ENCODE results near the gene EIF3D. TPM values are rescaled to one million over a fixed set of nuclear protein-coding genes. Genes with fewer than 3 reads are reported as not detected.
A peak's percentile ranks its signal among the peaks of the same experiment; 100 is the strongest.

The EIF3D gene
- total RNA-seq, 2 donors from 2014 or later, result 136 to 177 TPM

GRCh38 chr22:36505998-36506635, 22.8 kb downstream of the EIF3D start:
- H3K27ac ChIP-seq, result peak overlapping the region in 3 of 4 donors; percentile 58 to 85 (median 83)
- H3K9me3 ChIP-seq, result no peaks in the 10 kb centered on the region
- WGBS, 2 donors, result 90 to 93% methylated on average over 32 to 60 of the region's 60 CpGs
- peaks cover 28% of the 10 kb centered on the region for H3K4me1 ChIP-seq
- intact Hi-C loops (cut with DNase I), result no loop called here
- peak in 3 of 4 donors; percentile 10 to 22 (median 11) for DNase-seq
- ATAC-seq, result no peak
- no peak overlapping the region for H3K4me3 ChIP-seq
- TF ChIP-seq CTCF (IDR thresholded peaks at IDR 0.05), result no peak
- no peak for TF ChIP-seq POLR2A (IDR thresholded peaks at IDR 0.05)
- H3K36me3 ChIP-seq (replicated peaks in 1 of 2; ENCODE audit: insufficient read depth in 1 of 2, low read depth in 2 of 2), result peaks cover 0 to 4% of the 10 kb centered on the region in 2 donors
- H3K27me3 ChIP-seq, result no peaks in the 10 kb centered on the region

GRCh38 chr22:36497910-36498665, 30.9 kb downstream of the EIF3D start:
- ATAC-seq, result no peak
- 88 to 95% methylated on average over 28 to 30 of the region's 30 CpGs for WGBS, 2 donors
- Histone ChIP-seq H3K4me1 (no peaks in the 10 kb centered on the region), H3K27ac (no peak overlapping the region), H3K36me3 (replicated peaks in 1 of 2; ENCODE audit: insufficient read depth in 1 of 2, low read depth in 2 of 2) (no peaks in the 10 kb centered on the region), H3K27me3 (no peaks in the 10 kb centered on the region), H3K9me3 (no peaks in the 10 kb centered on the region), H3K4me3 (no peak overlapping the region)
- TF ChIP-seq POLR2A (IDR thresholded peaks at IDR 0.05), result no peak
- TF ChIP-seq CTCF (IDR thresholded peaks at IDR 0.05), result no peak
- DNase-seq, result no peak
- intact Hi-C loops (cut with DNase I), result no loop called here

GRCh38 chr22:36493690-36494110, 35.3 kb downstream of the EIF3D start:
- no peaks in the 10 kb centered on the region for H3K36me3 ChIP-seq (replicated peaks in 1 of 2; ENCODE audit: insufficient read depth in 1 of 2, low read depth in 2 of 2)
- DNase-seq, result peak in 1 of 4 donors; percentile 64
- 76 to 77% methylated on average over 16 of the region's 16 CpGs for WGBS, 2 donors
- H3K9me3 ChIP-seq, result no peaks in the 10 kb centered on the region
- H3K27me3 ChIP-seq, result no peaks in the 10 kb centered on the region
- H3K4me1 ChIP-seq, result no peaks in the 10 kb centered on the region
- TF ChIP-seq CTCF (IDR thresholded peaks at IDR 0.05) (no peak), POLR2A (IDR thresholded peaks at IDR 0.05) (no peak)
- intact Hi-C loops (cut with DNase I), result no loop called here
- H3K4me3 ChIP-seq, result no peak overlapping the region
- no peak for ATAC-seq
- no peak overlapping the region for H3K27ac ChIP-seq

- no peak overlapping the region for H3K4me3 ChIP-seq
- intact Hi-C loops (cut with DNase I), result no loop called here
- no peaks in the 10 kb centered on the region for H3K9me3 ChIP-seq
- 93 to 94% methylated on average over 3 to 5 of the region's 5 CpGs for WGBS, 2 donors
- no peaks in the 10 kb centered on the region for H3K36me3 ChIP-seq (replicated peaks in 1 of 2; ENCODE audit: insufficient read depth in 1 of 2, low read depth in 2 of 2)
- H3K4me1 ChIP-seq, result no peaks in the 10 kb centered on the region
- DNase-seq (no peak), ATAC-seq (no peak)
- no peaks in the 10 kb centered on the region for H3K27me3 ChIP-seq
- H3K27ac ChIP-seq, result no peak overlapping the region
- TF ChIP-seq POLR2A (IDR thresholded peaks at IDR 0.05), result no peak
- TF ChIP-seq CTCF (IDR thresholded peaks at IDR 0.05), result no peak
These were observed 36.9 kb downstream of the EIF3D start for GRCh38 chr22:36492109-36492508.
